Mammary epithelial cell (primary cell): ENCODE results near the gene EPO.

Source experiments
- EZH2 ChIP-seq: IDR thresholded peaks from 2 replicates; pipeline ENCODE4 v1.6.1; 2012; ENCODE audit warnings: low read length, inconsistent platforms, borderline replicate concordance
- TF ChIP-seq, protein P1 (sequence below), 2 donors: IDR thresholded peaks in 1 of 2; conservative IDR thresholded peaks in 1 of 2; 2 replicates each; pipeline ENCODE4 v1.5.1; 2011 to 2012; ENCODE audit warnings: inconsistent platforms in 2 of 2, low read length in 2 of 2, mild to moderate bottlenecking in 2 of 2, control low read depth in 1 of 2, low read depth in 1 of 2; ENCODE audit not compliant: insufficient read depth in 1 of 2; ENCODE audit errors: extremely low read depth in 1 of 2

- TF ChIP-seq, protein P1, sequence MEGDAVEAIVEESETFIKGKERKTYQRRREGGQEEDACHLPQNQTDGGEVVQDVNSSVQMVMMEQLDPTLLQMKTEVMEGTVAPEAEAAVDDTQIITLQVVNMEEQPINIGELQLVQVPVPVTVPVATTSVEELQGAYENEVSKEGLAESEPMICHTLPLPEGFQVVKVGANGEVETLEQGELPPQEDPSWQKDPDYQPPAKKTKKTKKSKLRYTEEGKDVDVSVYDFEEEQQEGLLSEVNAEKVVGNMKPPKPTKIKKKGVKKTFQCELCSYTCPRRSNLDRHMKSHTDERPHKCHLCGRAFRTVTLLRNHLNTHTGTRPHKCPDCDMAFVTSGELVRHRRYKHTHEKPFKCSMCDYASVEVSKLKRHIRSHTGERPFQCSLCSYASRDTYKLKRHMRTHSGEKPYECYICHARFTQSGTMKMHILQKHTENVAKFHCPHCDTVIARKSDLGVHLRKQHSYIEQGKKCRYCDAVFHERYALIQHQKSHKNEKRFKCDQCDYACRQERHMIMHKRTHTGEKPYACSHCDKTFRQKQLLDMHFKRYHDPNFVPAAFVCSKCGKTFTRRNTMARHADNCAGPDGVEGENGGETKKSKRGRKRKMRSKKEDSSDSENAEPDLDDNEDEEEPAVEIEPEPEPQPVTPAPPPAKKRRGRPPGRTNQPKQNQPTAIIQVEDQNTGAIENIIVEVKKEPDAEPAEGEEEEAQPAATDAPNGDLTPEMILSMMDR (conservative IDR thresholded peaks at IDR 0.05 in 1 of 2, IDR thresholded peaks at IDR 0.05 in 1 of 2; ENCODE audit: extremely low read depth in 1 of 2, insufficient read depth in 1 of 2, low read depth in 1 of 2, low read length in 2 of 2): no peak
- no peak for TF ChIP-seq EZH2
Measured at GRCh38 chr7:100723732-100724275, 3.5 kb downstream of the EPO start.
